Liver (tissue), 9 donors: Measurements from ENCODE around the gene TRAK1. TPM values are rescaled to one million over a fixed set of nuclear protein-coding genes. Genes with fewer than 3 reads are reported as not detected.

Source experiments
- DNase-seq: peaks from one replicate; pipeline ENCODE4 v3.0.0-alpha.2; 2017; ENCODE audit warnings: low spot score
- H3K27ac ChIP-seq, 2 donors: one replicate each; pipeline ENCODE4 v1.7.0; 2013; ENCODE audit warnings: inconsistent platforms in 2 of 2, low read length in 2 of 2, control low read depth in 1 of 2, low read depth in 1 of 2, mild to moderate bottlenecking in 1 of 2
- H3K27me3 ChIP-seq, 4 donors: one replicate each; pipeline versions ENCODE4 v1.6.1 to v1.7.0; 2013; ENCODE audit warnings: low read length in 3 of 4, inconsistent platforms in 1 of 4, mild to moderate bottlenecking in 1 of 4, moderate library complexity in 1 of 4; ENCODE audit not compliant: control insufficient read depth in 4 of 4, insufficient read depth in 4 of 4
- H3K36me3 ChIP-seq, 4 donors: one replicate each; pipeline versions ENCODE4 v1.6.1 to v1.7.0; 2013; ENCODE audit warnings: low read length in 3 of 4, mild to moderate bottlenecking in 3 of 4, low read depth in 1 of 4, moderate library complexity in 1 of 4; ENCODE audit not compliant: control insufficient read depth in 4 of 4, insufficient read depth in 3 of 4
- H3K4me1 ChIP-seq, 4 donors: one replicate each; pipeline versions ENCODE4 v1.6.1 to v1.7.0; 2013; ENCODE audit warnings: low read length in 3 of 4, mild to moderate bottlenecking in 3 of 4, moderate library complexity in 1 of 4; ENCODE audit not compliant: control insufficient read depth in 4 of 4, insufficient read depth in 4 of 4
- H3K4me3 ChIP-seq, 3 donors: one replicate each; pipeline versions ENCODE4 v1.6.1 to v1.7.0; 2013; ENCODE audit warnings: low read length in 3 of 3, control low read depth in 1 of 3, low read depth in 1 of 3, mild to moderate bottlenecking in 1 of 3
- H3K9ac ChIP-seq, 2 donors: one replicate each; pipeline ENCODE4 v1.7.0; 2013; ENCODE audit warnings: low read length in 2 of 2, mild to moderate bottlenecking in 2 of 2, moderate library complexity in 2 of 2, control low read depth in 1 of 2, low read depth in 1 of 2
- H3K9me3 ChIP-seq, 4 donors: one replicate each; pipeline versions ENCODE4 v1.6.1 to v1.7.0; 2013; ENCODE audit warnings: low read length in 3 of 4; ENCODE audit not compliant: control insufficient read depth in 4 of 4
- EGR1 ChIP-seq, 2 donors: IDR thresholded peaks; 2 replicates each; pipeline ENCODE4 v1.6.1; 2016 to 2018; ENCODE audit warnings: antibody characterized with exemption in 2 of 2, low read depth in 2 of 2
- FOXA1 ChIP-seq: IDR thresholded peaks from 2 replicates; pipeline ENCODE4 v1.6.1; 2016; ENCODE audit warnings: antibody characterized with exemption
- FOXA2 ChIP-seq: IDR thresholded peaks from 2 replicates; pipeline ENCODE4 v1.6.1; 2016; ENCODE audit warnings: antibody characterized with exemption
- GABPA ChIP-seq, 2 donors: IDR thresholded peaks in 1 of 2; conservative IDR thresholded peaks in 1 of 2; 2 replicates each; pipeline ENCODE4 v1.6.1; 2016; ENCODE audit warnings: antibody characterized with exemption in 2 of 2, mild to moderate bottlenecking in 1 of 2, moderate library complexity in 1 of 2
- HNF4A ChIP-seq, 2 donors: conservative IDR thresholded peaks; 2 replicates each; pipeline ENCODE4 v1.6.1; 2016; ENCODE audit warnings: antibody characterized with exemption in 2 of 2, mild to moderate bottlenecking in 2 of 2
- HNF4G ChIP-seq: IDR thresholded peaks from 2 replicates; pipeline ENCODE4 v1.6.1; 2016; ENCODE audit warnings: antibody characterized with exemption
- JUND ChIP-seq, 2 donors: IDR thresholded peaks; 2 replicates each; pipeline ENCODE4 v1.6.1; 2016; ENCODE audit warnings: antibody characterized with exemption in 2 of 2
- NR2F2 ChIP-seq: IDR thresholded peaks from 2 replicates; pipeline ENCODE4 v1.6.1; 2016; ENCODE audit warnings: antibody characterized with exemption
- RAD21 ChIP-seq, 2 donors: IDR thresholded peaks; 2 replicates each; pipeline ENCODE4 v1.6.1; 2016; ENCODE audit warnings: antibody characterized with exemption in 2 of 2, mild to moderate bottlenecking in 2 of 2
- RXRA ChIP-seq, 2 donors: IDR thresholded peaks; 2 replicates each; pipeline ENCODE4 v1.6.1; 2017 to 2018; ENCODE audit warnings: antibody characterized with exemption in 2 of 2, mild to moderate bottlenecking in 1 of 2
- SP1 ChIP-seq: IDR thresholded peaks from 2 replicates; pipeline ENCODE4 v1.6.1; 2018; ENCODE audit warnings: antibody characterized with exemption, mild to moderate bottlenecking
- TAF1 ChIP-seq: conservative IDR thresholded peaks from 2 replicates; pipeline ENCODE4 v1.6.1; 2016; ENCODE audit warnings: antibody characterized with exemption, mild to moderate bottlenecking
- YY1 ChIP-seq: IDR thresholded peaks from 2 replicates; pipeline ENCODE4 v1.6.1; 2016; ENCODE audit warnings: antibody characterized with exemption, mild to moderate bottlenecking
- WGBS: extraction: QIAGEN DNeasy Blood & Tissue Kit; methylation state at CpG from one replicate; pipeline ENCODE4 v1.1.7; 2013; 5-methylcytosine and 5-hydroxymethylcytosine counted together
- polyA plus RNA-seq, 2 donors: library from polyadenylated mRNA; stranded (reverse) in 1 of 2; unstranded in 1 of 2; fragments of 200-250 nt in 1 of 2; fragments of >200 nt in 1 of 2; fragmentation: Nextera tagmentation in 1 of 2; extraction: Ambion mirVana in 1 of 2; gene quantifications; one replicate each; pipeline versions ENCODE4 v1.2.1 to v1.2.3, GENCODE V29; 2013 to 2015
- total RNA-seq, 2 donors: library from RNA; depleted of rRNA; stranded (reverse); fragments of >200 nt; gene quantifications; one replicate each; pipeline ENCODE4 v1.2.3, GENCODE V29; 2014
- TF ChIP-seq, protein P1 (sequence below): IDR thresholded peaks from 2 replicates; pipeline ENCODE4 v1.6.1; 2016; ENCODE audit warnings: antibody characterized with exemption
- TF ChIP-seq, protein P2 (sequence below): IDR thresholded peaks from 2 replicates; pipeline ENCODE4 v1.6.1; 2016; ENCODE audit warnings: antibody characterized with exemption
- TF ChIP-seq, protein P3 (sequence below): IDR thresholded peaks from 2 replicates; pipeline ENCODE4 v1.6.1; 2016; ENCODE audit warnings: antibody characterized with exemption, mild to moderate bottlenecking
- TF ChIP-seq, protein P4 (sequence below): IDR thresholded peaks from 2 replicates; pipeline ENCODE4 v1.6.1; 2016; ENCODE audit warnings: antibody characterized with exemption
- TF ChIP-seq, protein P5 (sequence below): fragments of 150-350 bp; IDR thresholded peaks from 2 replicates; pipeline ENCODE4 v1.5.1; 2017; ENCODE audit warnings: improper control_type of control experiment, low read depth, low read length; ENCODE audit not compliant: missing input control
- donor health status: healthy.
- donor health status: healthy.
- donor health status: healthy.
- donor health status: healthy.
- donor health status: healthy.

Gene TRAK1
- total and polyA plus RNA-seq, 4 donors = 3.4 to 21.7 (median 8.6) TPM

DNA sequence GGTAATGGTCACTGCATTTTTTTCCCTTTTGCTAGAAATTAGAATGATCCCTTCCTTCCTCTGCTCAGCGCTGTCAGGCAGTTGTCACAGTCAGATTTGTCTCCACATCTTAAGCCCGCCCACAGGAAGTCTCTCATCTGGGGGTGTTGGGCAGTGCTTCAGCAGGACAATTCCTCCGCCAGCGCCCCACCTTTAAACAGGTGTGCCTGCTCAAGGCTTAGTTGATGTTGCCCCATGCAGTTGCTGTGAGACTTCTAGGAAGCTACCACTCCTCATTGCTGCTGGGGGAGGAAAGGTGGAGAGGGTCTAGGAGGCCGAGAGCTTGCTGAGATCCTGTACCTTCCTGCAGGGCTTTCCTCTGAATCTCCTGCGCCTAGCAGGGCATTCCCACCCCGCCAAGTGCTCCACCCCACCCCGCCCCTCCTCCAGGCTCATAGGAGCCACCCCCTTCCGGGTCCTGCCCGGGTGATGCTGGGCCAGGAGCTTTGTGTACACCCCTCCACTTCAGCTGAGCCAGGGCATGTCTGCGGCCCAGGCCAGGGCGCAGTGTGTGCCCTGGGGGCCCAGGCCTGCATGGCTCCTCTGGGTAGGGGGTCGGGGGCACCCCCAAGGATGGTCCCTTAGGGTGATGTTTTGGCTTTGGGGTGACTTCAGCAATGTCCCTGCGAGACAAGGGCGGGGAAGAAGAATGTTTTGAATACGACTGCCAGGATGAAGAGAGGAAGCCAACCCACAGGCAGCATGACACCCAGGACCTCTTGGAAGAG, 68.7 kb downstream of the TRAK1 start:
- Histone ChIP-seq H3K4me1 (peaks cover 0 to 5% (median 4%) of the 10 kb centered on the region in 4 donors), H3K27ac (no peak overlapping the region), H3K9me3 (no peaks in the 10 kb centered on the region), H3K9ac (no peak overlapping the region), H3K4me3 (no peak overlapping the region), H3K36me3 (no peaks in the 10 kb centered on the region), H3K27me3 (no peaks in the 10 kb centered on the region)
- no peak for DNase-seq
- WGBS = 60% methylated on average over 16 of the region's 16 CpGs
- TF ChIP-seq JUND (IDR thresholded peaks at IDR 0.05) = no peak
- no peak for TF ChIP-seq HNF4A (conservative IDR thresholded peaks at IDR 0.05)
- no peak for TF ChIP-seq GABPA (IDR thresholded peaks at IDR 0.05 in 1 of 2, conservative IDR thresholded peaks at IDR 0.05 in 1 of 2)
- no peak for TF ChIP-seq EGR1 (IDR thresholded peaks at IDR 0.05; ENCODE audit: low read depth in 2 of 2)
- no peak for TF ChIP-seq RXRA (IDR thresholded peaks at IDR 0.05)
- TF ChIP-seq, protein P1, sequence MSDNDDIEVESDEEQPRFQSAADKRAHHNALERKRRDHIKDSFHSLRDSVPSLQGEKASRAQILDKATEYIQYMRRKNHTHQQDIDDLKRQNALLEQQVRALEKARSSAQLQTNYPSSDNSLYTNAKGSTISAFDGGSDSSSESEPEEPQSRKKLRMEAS = no peak
- TF ChIP-seq, protein P2, sequence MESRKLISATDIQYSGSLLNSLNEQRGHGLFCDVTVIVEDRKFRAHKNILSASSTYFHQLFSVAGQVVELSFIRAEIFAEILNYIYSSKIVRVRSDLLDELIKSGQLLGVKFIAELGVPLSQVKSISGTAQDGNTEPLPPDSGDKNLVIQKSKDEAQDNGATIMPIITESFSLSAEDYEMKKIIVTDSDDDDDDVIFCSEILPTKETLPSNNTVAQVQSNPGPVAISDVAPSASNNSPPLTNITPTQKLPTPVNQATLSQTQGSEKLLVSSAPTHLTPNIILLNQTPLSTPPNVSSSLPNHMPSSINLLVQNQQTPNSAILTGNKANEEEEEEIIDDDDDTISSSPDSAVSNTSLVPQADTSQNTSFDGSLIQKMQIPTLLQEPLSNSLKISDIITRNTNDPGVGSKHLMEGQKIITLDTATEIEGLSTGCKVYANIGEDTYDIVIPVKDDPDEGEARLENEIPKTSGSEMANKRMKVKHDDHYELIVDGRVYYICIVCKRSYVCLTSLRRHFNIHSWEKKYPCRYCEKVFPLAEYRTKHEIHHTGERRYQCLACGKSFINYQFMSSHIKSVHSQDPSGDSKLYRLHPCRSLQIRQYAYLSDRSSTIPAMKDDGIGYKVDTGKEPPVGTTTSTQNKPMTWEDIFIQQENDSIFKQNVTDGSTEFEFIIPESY = no peak
- TF ChIP-seq, protein P3, sequence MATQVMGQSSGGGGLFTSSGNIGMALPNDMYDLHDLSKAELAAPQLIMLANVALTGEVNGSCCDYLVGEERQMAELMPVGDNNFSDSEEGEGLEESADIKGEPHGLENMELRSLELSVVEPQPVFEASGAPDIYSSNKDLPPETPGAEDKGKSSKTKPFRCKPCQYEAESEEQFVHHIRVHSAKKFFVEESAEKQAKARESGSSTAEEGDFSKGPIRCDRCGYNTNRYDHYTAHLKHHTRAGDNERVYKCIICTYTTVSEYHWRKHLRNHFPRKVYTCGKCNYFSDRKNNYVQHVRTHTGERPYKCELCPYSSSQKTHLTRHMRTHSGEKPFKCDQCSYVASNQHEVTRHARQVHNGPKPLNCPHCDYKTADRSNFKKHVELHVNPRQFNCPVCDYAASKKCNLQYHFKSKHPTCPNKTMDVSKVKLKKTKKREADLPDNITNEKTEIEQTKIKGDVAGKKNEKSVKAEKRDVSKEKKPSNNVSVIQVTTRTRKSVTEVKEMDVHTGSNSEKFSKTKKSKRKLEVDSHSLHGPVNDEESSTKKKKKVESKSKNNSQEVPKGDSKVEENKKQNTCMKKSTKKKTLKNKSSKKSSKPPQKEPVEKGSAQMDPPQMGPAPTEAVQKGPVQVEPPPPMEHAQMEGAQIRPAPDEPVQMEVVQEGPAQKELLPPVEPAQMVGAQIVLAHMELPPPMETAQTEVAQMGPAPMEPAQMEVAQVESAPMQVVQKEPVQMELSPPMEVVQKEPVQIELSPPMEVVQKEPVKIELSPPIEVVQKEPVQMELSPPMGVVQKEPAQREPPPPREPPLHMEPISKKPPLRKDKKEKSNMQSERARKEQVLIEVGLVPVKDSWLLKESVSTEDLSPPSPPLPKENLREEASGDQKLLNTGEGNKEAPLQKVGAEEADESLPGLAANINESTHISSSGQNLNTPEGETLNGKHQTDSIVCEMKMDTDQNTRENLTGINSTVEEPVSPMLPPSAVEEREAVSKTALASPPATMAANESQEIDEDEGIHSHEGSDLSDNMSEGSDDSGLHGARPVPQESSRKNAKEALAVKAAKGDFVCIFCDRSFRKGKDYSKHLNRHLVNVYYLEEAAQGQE = no peak
- no peak for TF ChIP-seq RAD21 (IDR thresholded peaks at IDR 0.05)
- TF ChIP-seq TAF1 = no peak
- TF ChIP-seq FOXA2 = no peak
- no peak for TF ChIP-seq NR2F2
- TF ChIP-seq FOXA1 = no peak
- TF ChIP-seq, protein P4, sequence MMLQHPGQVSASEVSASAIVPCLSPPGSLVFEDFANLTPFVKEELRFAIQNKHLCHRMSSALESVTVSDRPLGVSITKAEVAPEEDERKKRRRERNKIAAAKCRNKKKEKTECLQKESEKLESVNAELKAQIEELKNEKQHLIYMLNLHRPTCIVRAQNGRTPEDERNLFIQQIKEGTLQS = no peak
- TF ChIP-seq HNF4G = no peak
- TF ChIP-seq YY1 = no peak
- TF ChIP-seq SP1 = no peak
- TF ChIP-seq, protein P5, sequence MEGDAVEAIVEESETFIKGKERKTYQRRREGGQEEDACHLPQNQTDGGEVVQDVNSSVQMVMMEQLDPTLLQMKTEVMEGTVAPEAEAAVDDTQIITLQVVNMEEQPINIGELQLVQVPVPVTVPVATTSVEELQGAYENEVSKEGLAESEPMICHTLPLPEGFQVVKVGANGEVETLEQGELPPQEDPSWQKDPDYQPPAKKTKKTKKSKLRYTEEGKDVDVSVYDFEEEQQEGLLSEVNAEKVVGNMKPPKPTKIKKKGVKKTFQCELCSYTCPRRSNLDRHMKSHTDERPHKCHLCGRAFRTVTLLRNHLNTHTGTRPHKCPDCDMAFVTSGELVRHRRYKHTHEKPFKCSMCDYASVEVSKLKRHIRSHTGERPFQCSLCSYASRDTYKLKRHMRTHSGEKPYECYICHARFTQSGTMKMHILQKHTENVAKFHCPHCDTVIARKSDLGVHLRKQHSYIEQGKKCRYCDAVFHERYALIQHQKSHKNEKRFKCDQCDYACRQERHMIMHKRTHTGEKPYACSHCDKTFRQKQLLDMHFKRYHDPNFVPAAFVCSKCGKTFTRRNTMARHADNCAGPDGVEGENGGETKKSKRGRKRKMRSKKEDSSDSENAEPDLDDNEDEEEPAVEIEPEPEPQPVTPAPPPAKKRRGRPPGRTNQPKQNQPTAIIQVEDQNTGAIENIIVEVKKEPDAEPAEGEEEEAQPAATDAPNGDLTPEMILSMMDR = no peak
